Stimulated activated naive B cell treated with anti-CD40 and anti-IgM and Interleukin-4, amounts not matched to agents 10 μg/mL and 1 μg/mL and 100 μg/mL, for 72 hours (primary cell): ENCODE measurements around the gene ASTN1.

Experiments
- ATAC-seq, 2 donors: fragments of 150-1000 bp; cut with Tn5 transposase; replicated peaks; 2 replicates each; pipeline ENCODE4 v1.10.0; 2021; ENCODE audit warnings: moderate library complexity in 1 of 2
- DNase-seq: peaks from one replicate; pipeline ENCODE4 v3.0.0; 2021
- H3K27ac Mint-ChIP-seq: one replicate; pipeline ENCODE4 v1.8.0; 2022; ENCODE audit warnings: mild to moderate bottlenecking, mixed read lengths
- H3K27me3 Mint-ChIP-seq, 2 donors: one replicate each; pipeline ENCODE4 v1.8.0; 2022; ENCODE audit warnings: mixed read lengths in 2 of 2
- H3K36me3 Mint-ChIP-seq, 2 donors: one replicate each; pipeline ENCODE4 v1.8.0; 2022; ENCODE audit warnings: mixed read lengths in 2 of 2, mild to moderate bottlenecking in 1 of 2
- H3K4me1 Mint-ChIP-seq, 2 donors: one replicate each; pipeline ENCODE4 v1.8.0; 2022; ENCODE audit warnings: mixed read lengths in 2 of 2, mild to moderate bottlenecking in 1 of 2
- H3K4me3 Mint-ChIP-seq, 2 donors: one replicate each; pipeline ENCODE4 v1.8.0; 2022; ENCODE audit warnings: mild to moderate bottlenecking in 2 of 2, mixed read lengths in 2 of 2, moderate library complexity in 1 of 2
- H3K9me3 Mint-ChIP-seq, 2 donors: one replicate each; pipeline ENCODE4 v1.8.0; 2022; ENCODE audit warnings: mixed read lengths in 2 of 2, mild to moderate bottlenecking in 1 of 2

ASTN1 gene

DNA sequence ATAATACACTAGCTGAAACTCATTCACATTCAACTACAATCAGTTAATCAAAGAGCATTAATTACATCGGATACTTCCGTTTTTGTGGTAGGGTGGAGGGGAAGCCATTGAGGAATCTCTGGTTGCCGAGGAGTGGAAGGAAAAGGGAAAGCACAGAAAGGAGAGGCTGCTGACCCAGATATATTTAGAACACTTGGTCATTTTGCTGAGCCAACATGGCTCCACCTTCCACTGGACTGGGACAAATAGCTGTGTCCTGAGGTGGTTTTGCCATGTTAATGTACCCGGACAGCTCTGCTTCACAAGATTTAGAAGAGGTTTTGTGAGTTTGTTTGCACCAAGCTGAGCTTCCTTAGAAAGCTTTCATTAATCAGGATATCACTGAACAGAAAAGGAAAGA is 26.2 kb downstream of the ASTN1 start:
- no peak overlapping the region for H3K27ac Mint-ChIP-seq
- no peaks in the 10 kb centered on the region for H3K27me3 Mint-ChIP-seq
- H3K36me3 Mint-ChIP-seq: no peaks in the 10 kb centered on the region
- no peak overlapping the region for H3K4me3 Mint-ChIP-seq
- DNase-seq: no peak
- peaks cover 7 to 29% of the 10 kb centered on the region in 2 donors for H3K4me1 Mint-ChIP-seq
- H3K9me3 Mint-ChIP-seq: no peaks in the 10 kb centered on the region
- no peak for ATAC-seq

DNA sequence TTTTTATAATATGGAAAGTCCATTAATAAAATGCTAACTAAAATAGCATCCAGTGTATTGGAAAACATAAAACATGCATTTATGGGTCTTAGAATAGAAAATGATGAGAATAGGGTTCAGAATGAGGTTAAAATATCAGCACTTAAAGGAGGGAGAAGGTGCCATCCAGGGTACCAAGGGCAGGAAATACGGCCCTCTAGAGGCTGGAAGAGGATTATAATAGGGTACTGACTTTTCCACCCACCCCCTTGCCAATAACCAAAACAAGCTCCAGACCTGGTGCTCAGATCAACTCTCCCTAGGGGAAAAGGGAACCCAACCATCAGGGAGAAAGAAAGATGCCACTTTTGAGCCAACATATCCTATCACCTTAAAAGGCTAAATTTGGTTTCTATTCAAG is 26.7 kb downstream of the ASTN1 start:
- Mint-ChIP-seq H3K9me3 (no peaks in the 10 kb centered on the region), H3K4me3 (no peak overlapping the region), H3K4me1 (peaks cover 7 to 29% of the 10 kb centered on the region in 2 donors), H3K27me3 (no peaks in the 10 kb centered on the region), H3K27ac (no peak overlapping the region), H3K36me3 (no peaks in the 10 kb centered on the region)
- no peak for ATAC-seq
- DNase-seq: no peak

DNA sequence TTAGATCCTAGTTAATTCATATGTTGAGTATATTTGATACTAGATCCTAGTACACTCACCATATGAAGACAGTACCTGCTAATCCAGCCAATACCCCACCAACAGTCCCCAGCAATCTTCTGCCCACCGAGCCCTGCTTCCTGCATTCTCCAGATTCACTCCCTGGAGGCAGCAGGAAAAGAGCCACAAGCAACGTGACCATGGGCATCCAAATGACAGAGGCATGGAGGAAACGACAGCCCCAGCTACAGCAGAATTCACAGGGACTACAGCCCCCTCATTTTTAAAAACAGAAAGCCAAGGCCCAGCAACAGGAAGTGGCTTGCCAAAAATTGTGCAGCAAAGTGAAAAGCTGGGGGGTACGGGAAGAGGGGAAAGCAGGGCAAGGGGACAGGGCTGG is 29.3 kb downstream of the ASTN1 start:
- no peak overlapping the region for H3K27ac Mint-ChIP-seq
- ATAC-seq (no peak), DNase-seq (no peak)
- no peaks in the 10 kb centered on the region for H3K36me3 Mint-ChIP-seq
- H3K4me3 Mint-ChIP-seq: no peak overlapping the region
- no peaks in the 10 kb centered on the region for H3K9me3 Mint-ChIP-seq
- H3K27me3 Mint-ChIP-seq: peaks cover 0 to 4% of the 10 kb centered on the region in 2 donors
- peaks cover 7 to 18% of the 10 kb centered on the region in 2 donors for H3K4me1 Mint-ChIP-seq

DNA sequence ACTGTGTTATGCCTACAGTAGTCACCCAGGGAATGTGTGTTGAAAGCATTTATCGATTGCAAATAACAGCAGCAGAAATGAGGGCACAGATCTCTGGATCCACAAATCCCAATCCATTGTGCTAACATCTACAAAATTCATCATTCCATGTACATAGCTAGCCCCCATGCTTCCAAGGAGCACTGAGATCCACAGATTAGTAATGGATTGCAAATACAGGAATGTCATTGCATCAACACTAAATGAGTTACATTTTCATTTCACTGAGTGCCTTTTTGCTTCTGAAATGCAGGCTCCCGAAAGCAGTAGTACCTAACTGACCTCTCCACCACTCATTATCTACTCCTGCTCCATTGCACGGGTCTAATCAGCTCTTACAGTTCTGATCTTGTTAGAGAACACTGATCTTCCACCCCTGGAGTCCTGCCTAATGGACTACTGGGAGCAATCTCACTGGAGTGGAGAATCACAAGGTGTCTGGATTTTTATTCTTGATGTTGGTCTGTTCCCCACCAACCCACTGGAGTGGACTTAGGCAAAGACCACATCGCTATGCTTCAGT is 30.5 kb downstream of the ASTN1 start:
- peaks cover 0 to 4% of the 10 kb centered on the region in 2 donors for H3K27me3 Mint-ChIP-seq
- H3K9me3 Mint-ChIP-seq: no peaks in the 10 kb centered on the region
- DNase-seq (no peak), ATAC-seq (no peak)
- H3K36me3 Mint-ChIP-seq: no peaks in the 10 kb centered on the region
- H3K4me1 Mint-ChIP-seq: peaks cover 7 to 11% of the 10 kb centered on the region in 2 donors
- H3K4me3 Mint-ChIP-seq: no peak overlapping the region
- H3K27ac Mint-ChIP-seq: no peak overlapping the region

DNA sequence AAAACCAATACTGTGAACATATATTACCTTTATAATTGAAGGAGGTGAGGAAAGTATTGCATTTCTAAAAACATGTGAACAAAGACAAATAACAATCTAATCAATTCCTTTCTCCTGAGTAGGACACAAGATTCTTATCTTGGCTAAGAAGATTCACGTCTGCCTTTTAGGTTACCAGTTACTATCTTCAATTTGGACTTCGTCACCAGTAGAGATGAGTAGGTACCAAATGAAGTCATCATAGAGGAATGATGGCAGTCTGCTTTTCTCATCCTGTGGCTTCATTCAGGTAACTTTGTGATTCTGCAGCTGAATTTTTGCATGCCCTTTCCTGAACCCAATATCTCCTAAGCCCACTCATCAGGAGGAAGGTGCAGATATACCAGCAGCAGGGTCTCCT is 32.4 kb downstream of the ASTN1 start:
- Mint-ChIP-seq H3K27me3 (peaks cover 0 to 4% of the 10 kb centered on the region in 2 donors), H3K9me3 (no peaks in the 10 kb centered on the region), H3K36me3 (no peaks in the 10 kb centered on the region), H3K4me3 (no peak overlapping the region), H3K27ac (no peak overlapping the region), H3K4me1 (peaks cover 4 to 11% of the 10 kb centered on the region in 2 donors)
- DNase-seq (no peak), ATAC-seq (no peak)

DNA sequence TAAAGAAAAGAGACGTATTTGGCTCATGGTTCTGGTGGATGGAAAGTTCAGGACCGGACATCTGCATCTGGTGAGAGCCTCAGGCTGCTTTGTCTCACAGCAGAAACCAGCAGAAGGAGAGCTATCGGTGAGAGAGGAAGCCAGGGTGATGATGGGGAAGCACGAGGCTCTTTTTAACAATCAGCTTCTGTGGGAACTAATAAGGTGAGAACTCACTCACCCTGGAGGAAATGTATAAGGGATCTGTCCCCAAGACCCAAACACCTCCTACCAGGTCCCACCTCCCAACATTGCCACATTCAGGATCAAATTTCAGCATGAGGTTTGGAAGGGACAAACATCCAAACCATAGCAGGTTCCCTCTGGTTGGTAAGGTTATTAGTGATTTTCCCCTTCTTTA is 32.8 kb downstream of the ASTN1 start:
- Mint-ChIP-seq H3K36me3 (no peaks in the 10 kb centered on the region), H3K4me1 (peaks cover 4 to 11% of the 10 kb centered on the region in 2 donors), H3K4me3 (no peak overlapping the region), H3K9me3 (no peaks in the 10 kb centered on the region), H3K27me3 (peaks cover 0 to 4% of the 10 kb centered on the region in 2 donors), H3K27ac (no peak overlapping the region)
- ATAC-seq: no peak
- DNase-seq: no peak

DNA sequence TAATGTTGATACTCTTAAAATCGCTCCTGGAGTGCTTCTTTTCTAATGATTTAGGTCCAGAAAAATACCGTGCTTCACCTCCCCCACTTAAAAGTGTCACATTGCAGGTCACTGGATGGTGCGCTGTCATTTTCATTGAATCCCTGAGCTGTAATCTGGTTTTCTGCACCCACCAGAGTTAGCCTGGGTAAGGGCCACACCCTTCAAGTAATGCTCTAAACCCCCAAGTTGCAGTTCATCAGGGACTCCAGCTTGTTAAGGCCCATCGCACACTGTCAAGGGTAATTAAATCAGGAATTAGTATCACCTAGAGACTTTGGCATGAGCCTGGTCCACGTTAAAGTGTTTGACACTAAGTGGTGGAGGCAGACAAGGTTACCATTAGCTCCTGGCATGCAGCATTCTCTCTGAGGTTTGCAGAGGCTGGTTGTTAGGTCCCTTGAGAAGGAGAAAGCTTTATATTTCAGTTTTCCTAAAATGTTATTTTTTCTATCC is 34.0 kb downstream of the ASTN1 start:
- DNase-seq (no peak), ATAC-seq (no peak)
- Mint-ChIP-seq H3K36me3 (no peaks in the 10 kb centered on the region), H3K4me1 (peaks cover 3 to 11% of the 10 kb centered on the region in 2 donors), H3K9me3 (no peaks in the 10 kb centered on the region), H3K27me3 (peaks cover 0 to 4% of the 10 kb centered on the region in 2 donors), H3K27ac (no peak overlapping the region), H3K4me3 (no peak overlapping the region)

DNA sequence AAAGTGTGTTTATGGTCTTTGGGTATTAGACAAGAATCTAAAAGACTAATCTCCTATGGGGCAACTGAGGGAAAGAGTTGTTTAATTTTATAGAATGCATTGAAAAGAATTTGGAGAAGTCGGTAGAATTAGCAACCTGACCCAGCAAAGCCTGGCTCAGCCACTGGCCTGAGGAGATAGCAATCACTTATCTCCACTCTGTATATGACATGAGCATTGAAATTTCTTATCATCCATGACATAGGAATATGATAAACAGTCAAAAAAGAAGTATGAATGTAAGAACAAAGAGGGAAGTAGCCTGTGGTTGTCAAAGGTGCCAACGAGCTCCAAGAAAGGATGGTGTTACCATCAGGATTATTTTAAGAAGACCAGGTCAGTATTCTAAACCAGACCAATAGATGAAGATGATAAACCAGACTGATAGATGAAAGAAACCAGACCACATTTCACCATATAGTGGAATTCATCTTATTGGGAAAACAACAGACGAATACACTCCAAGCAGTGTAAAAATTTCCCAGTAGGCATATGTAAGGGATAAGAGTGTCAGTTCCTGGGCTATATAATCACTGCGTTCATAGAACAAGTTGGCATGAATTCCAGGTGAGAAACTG is 35.7 kb downstream of the ASTN1 start:
- H3K27me3 Mint-ChIP-seq: peaks cover 0 to 4% of the 10 kb centered on the region in 2 donors
- H3K4me1 Mint-ChIP-seq: no peaks in the 10 kb centered on the region
- no peak overlapping the region for H3K27ac Mint-ChIP-seq
- ATAC-seq: no peak
- H3K4me3 Mint-ChIP-seq: no peak overlapping the region
- no peak for DNase-seq
- no peaks in the 10 kb centered on the region for H3K9me3 Mint-ChIP-seq
- H3K36me3 Mint-ChIP-seq: no peaks in the 10 kb centered on the region

DNA sequence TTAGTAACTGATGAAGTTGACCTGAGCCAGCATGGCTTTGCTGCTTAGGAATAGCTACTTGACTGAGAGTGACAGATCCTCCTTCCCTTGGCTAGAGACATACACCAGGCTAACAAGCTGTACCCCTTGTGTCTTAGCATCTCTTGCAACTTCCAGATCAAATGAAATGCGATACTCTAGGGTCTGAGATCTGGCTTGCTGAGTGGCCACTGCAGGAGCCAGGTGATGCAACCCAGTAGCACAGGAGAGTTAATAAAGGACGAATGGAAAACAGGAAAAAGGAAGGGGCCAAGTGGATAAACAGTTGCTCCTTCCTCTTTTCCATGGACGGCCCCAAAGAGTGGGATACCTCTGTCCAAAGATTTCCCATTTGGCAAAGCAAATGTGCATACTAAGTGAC is 38.2 kb downstream of the ASTN1 start:
- no peak overlapping the region for H3K27ac Mint-ChIP-seq
- no peak overlapping the region for H3K4me3 Mint-ChIP-seq
- ATAC-seq: no peak
- H3K9me3 Mint-ChIP-seq: no peaks in the 10 kb centered on the region
- DNase-seq: no peak
- no peaks in the 10 kb centered on the region for H3K27me3 Mint-ChIP-seq
- H3K4me1 Mint-ChIP-seq: peaks cover 3 to 7% of the 10 kb centered on the region in 2 donors
- no peaks in the 10 kb centered on the region for H3K36me3 Mint-ChIP-seq

DNA sequence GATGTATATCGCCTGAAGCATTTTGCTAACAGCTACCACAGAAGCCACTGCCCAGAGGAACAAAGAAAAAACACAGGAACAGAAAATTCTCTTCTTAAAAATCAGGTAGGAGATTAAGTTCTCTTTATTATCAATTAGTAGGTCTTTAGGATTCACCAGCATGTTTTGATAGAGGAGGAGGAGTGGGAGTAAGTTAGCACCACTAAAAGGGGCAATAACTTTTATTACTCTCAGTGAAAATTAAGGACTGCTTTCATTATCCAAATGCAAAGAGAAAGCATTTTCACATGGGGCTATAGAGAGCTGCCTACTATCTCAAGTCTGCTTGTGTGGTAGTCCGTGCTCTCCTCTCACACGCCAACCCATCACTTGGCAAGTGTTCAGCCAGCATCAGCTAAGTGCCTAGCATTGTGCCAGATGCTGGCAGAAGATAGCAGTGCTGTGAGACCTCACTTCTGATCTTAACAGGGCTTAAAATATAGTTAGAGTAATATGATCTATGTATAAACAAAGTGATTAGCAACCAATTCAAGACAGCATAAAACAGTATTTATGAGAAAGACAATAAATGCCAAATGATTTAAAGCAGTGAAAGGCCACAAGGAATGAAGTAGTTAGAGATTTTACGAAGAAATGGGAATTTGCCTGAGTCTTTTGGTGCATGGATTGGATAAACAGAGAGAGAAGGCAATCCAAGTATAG is 39.8 kb downstream of the ASTN1 start:
- no peak overlapping the region for H3K27ac Mint-ChIP-seq
- ATAC-seq (no peak), DNase-seq (no peak)
- no peaks in the 10 kb centered on the region for H3K27me3 Mint-ChIP-seq
- no peak overlapping the region for H3K4me3 Mint-ChIP-seq
- H3K4me1 Mint-ChIP-seq: peaks cover 3 to 7% of the 10 kb centered on the region in 2 donors
- no peaks in the 10 kb centered on the region for H3K9me3 Mint-ChIP-seq
- no peaks in the 10 kb centered on the region for H3K36me3 Mint-ChIP-seq

DNA sequence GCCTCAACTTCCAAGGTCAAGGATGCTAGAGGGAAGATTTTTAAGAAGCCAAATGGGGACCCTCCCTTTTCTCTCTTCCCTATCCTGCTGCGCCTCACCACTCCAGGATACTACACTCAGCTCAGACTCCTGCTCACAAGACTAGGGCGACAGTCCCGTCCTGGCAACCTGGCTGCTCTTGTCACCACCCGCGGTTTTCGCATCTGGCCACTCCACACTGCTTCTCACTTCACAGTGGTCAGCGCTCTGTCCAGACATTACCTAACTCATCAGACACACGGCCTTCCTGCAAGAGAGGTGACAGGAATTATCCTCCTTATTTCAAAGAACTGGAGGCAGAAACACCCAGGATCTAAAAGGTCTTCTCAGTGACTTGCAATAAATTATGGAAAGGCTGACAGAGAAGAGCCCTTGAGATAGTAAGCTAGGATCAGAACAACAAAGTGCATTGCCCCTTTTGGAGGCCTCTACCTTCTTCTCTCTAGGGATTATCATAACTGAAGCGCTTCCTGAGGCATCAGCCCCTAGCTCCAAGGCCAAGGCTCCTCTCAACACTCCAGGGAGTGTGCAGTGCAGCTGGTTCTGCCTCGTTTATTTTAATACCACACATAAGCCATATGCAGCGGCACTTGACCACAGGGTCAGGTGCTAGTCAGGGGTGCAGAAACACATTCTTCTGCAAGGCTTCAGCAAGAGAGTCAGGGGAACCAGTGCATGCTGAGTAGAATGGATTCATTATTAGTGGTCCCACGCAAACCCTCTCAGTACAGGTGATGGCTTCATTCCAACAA is 41.9 kb downstream of the ASTN1 start:
- no peaks in the 10 kb centered on the region for H3K9me3 Mint-ChIP-seq
- H3K4me1 Mint-ChIP-seq: peaks cover 3 to 7% of the 10 kb centered on the region in 2 donors
- H3K27ac Mint-ChIP-seq: no peak overlapping the region
- H3K4me3 Mint-ChIP-seq: no peak overlapping the region
- no peaks in the 10 kb centered on the region for H3K27me3 Mint-ChIP-seq
- DNase-seq (no peak), ATAC-seq (peak; percentile 14 to 39)
- no peaks in the 10 kb centered on the region for H3K36me3 Mint-ChIP-seq

DNA sequence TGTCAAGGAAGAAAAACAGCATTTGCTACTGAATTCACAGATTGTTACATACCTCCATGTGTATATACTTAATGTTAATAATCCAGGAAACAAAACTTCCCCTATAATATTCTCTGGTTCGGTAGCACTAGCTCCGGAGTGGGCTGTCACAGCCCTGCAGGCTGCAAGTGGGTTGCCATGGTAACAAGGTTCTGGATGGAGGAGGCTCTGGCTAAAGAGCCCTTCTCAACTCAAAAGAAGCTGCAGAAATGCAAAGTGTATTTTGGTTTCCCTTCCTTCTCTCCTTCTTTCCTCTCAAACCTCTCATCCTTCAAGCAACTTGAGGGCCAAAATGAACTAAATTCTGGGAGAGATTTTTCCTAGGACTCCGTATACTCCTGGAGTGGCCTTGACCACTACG is 45.2 kb downstream of the ASTN1 start:
- Mint-ChIP-seq H3K4me3 (no peak overlapping the region), H3K36me3 (no peaks in the 10 kb centered on the region), H3K4me1 (peaks cover 3 to 7% of the 10 kb centered on the region in 2 donors)

DNA sequence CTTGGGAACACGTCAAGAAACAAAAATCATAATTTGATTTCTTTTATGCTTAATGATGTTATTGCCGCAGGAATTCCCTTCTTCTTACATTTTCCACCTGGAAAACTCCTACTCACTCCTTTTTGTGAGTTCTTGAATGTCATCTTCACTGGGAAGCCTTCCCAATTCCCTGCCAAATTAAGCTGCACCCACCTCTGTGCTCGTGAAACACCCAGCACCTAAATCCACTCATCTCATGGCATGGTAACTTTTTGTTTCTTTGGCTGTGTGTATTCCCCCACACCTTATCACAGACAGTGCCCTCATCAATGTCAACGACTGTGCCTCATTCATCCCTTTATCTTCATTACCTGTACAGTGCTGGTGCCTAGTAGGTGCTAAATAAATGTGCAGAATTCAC is 45.6 kb downstream of the ASTN1 start:
- DNase-seq (no peak), ATAC-seq (no peak)
- Mint-ChIP-seq H3K27ac (no peak overlapping the region), H3K36me3 (no peaks in the 10 kb centered on the region), H3K27me3 (no peaks in the 10 kb centered on the region), H3K4me1 (peaks cover 3 to 7% of the 10 kb centered on the region in 2 donors), H3K4me3 (no peak overlapping the region), H3K9me3 (no peaks in the 10 kb centered on the region)

More for the DNA sequence above, 45.2 kb downstream of the ASTN1 start:
- no peak for DNase-seq
- Mint-ChIP-seq H3K9me3 (no peaks in the 10 kb centered on the region), H3K27me3 (no peaks in the 10 kb centered on the region), H3K27ac (no peak overlapping the region)
- ATAC-seq: no peak

DNA sequence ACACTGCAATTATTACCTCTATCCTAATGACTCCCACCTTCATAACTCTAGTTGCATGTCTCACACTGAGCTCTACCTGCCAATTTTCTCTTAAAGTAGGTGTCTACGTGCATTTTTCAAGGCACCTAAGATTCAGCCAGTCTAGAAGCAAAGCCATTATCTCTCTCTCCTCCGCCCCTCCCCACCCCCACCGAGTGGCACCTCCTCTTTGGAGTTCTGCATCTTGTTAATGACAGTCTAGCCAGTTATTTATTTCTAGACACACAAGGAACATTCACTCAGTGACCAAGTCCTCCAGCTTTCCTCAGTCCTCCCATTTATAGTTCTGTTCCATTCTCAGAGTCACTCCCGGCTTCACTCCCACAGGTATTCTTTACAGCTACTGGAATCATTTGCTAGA is 47.6 kb downstream of the ASTN1 start:
- Mint-ChIP-seq H3K36me3 (no peaks in the 10 kb centered on the region), H3K4me1 (no peaks in the 10 kb centered on the region), H3K27me3 (peaks cover 0 to 4% of the 10 kb centered on the region in 2 donors), H3K9me3 (no peaks in the 10 kb centered on the region), H3K4me3 (no peak overlapping the region), H3K27ac (no peak overlapping the region)
- DNase-seq: no peak
- no peak for ATAC-seq
